ENCODE data around the gene GNG13.

GRCh38 chr16:766820-767640 is 33.5 kb downstream of the GNG13 start:
- TF ChIP-seq CTCF (IDR thresholded peaks at IDR 0.05) = no peak
- TF ChIP-seq POLR2A (IDR thresholded peaks at IDR 0.05) = no peak
